HEK293T (cell line): Measurements from ENCODE around the gene CBX2.

ENCODE experiments used
- CTCF ChIA-PET: fragments of 350-600 bp; formaldehyde crosslinking; extraction: SDS; loops from one replicate; lab custom pipeline; 2021; ENCODE audit warnings: antibody characterized with exemption, inconsistent platforms; lab: Yijun Ruan, JAX
- POLR2A ChIA-PET: fragments of 350-600 bp; formaldehyde crosslinking; extraction: SDS; loops from one replicate; lab custom pipeline; 2020; ENCODE audit warnings: antibody characterized with exemption, inconsistent platforms; lab: Yijun Ruan, JAX
- DNase-seq: peaks from one replicate; pipeline ENCODE4 v3.0.0; 2012; ENCODE audit warnings: mixed read lengths; ENCODE audit errors: extremely low spot score
- ARNT ChIP-seq: fragments of 450-650 bp; IDR thresholded peaks from 2 replicates; pipeline ENCODE4 v1.6.1; 2017; ENCODE audit warnings: mild to moderate bottlenecking
- BHLHE40 ChIP-seq: fragments of 450-650 bp; IDR thresholded peaks from 2 replicates; pipeline ENCODE4 v1.6.1; 2016; ENCODE audit warnings: mild to moderate bottlenecking, moderate library complexity, borderline replicate concordance
- CTBP1 ChIP-seq: fragments of 450-650 bp; IDR thresholded peaks from 2 replicates; pipeline ENCODE4 v1.6.1; 2016; ENCODE audit warnings: borderline replicate concordance
- ELF4 ChIP-seq: fragments of 450-650 bp; IDR thresholded peaks from 2 replicates; pipeline ENCODE4 v1.6.1; 2017; ENCODE audit warnings: antibody characterized with exemption
- FOXA1 ChIP-seq: fragments of 450-650 bp; IDR thresholded peaks from 2 replicates; pipeline ENCODE4 v1.6.1; 2016; ENCODE audit warnings: mild to moderate bottlenecking
- FOXK2 ChIP-seq: fragments of 450-650 bp; IDR thresholded peaks from 2 replicates; pipeline ENCODE4 v1.6.1; 2016; ENCODE audit warnings: mild to moderate bottlenecking
- FOXM1 ChIP-seq: fragments of 450-650 bp; IDR thresholded peaks from 2 replicates; pipeline ENCODE4 v1.6.1; 2017; ENCODE audit warnings: mild to moderate bottlenecking, borderline replicate concordance
- HDGF ChIP-seq: fragments of 450-650 bp; IDR thresholded peaks from 2 replicates; pipeline ENCODE4 v1.6.1; 2017; ENCODE audit warnings: antibody characterized with exemption, borderline replicate concordance
- L3MBTL2 ChIP-seq: fragments of 450-650 bp; conservative IDR thresholded peaks from 2 replicates; pipeline ENCODE4 v1.6.1; 2016; ENCODE audit warnings: mild to moderate bottlenecking
- LEF1 ChIP-seq: fragments of 450-650 bp; IDR thresholded peaks from 2 replicates; pipeline ENCODE4 v1.6.1; 2017; ENCODE audit warnings: mild to moderate bottlenecking, borderline replicate concordance
- NFRKB ChIP-seq: fragments of 450-650 bp; IDR thresholded peaks from 2 replicates; pipeline ENCODE4 v1.6.1; 2016; ENCODE audit warnings: mild to moderate bottlenecking, moderate library complexity
- PKNOX1 ChIP-seq: fragments of 450-650 bp; IDR thresholded peaks from 2 replicates; pipeline ENCODE4 v1.6.1; 2016
- SP1 ChIP-seq: fragments of 450-650 bp; IDR thresholded peaks from 2 replicates; pipeline ENCODE4 v1.6.1; 2017
- SUZ12 ChIP-seq: fragments of 450-650 bp; IDR thresholded peaks from 2 replicates; pipeline ENCODE4 v1.6.1; 2016; ENCODE audit warnings: mild to moderate bottlenecking
- TARDBP ChIP-seq: fragments of 450-650 bp; IDR thresholded peaks from 2 replicates; pipeline ENCODE4 v1.6.1; 2016
- ZNF384 ChIP-seq: fragments of 450-650 bp; IDR thresholded peaks from 2 replicates; pipeline ENCODE4 v1.6.1; 2016

The CBX2 gene

GRCh38 chr17:79834565-79835469, 56.9 kb downstream of the CBX2 start:
- ChIA-PET CTCF (interaction anchor here (0.6 to 2.5 kb wide), 21 partner anchors 10 to 145 kb away, joined by 3 to 11 read pairs (median 4); no protein-coding TSS in a partner anchor), POLR2A (interaction anchor here (0.6 to 3.0 kb wide), 6 partner anchors 9 to 46 kb away, joined by 3 to 25 read pairs (median 4); partner anchors contain the start of gene CBX8)
- TF ChIP-seq CTBP1 (no peak), HDGF (0 out of 2 replicates have a peak, but pooled peaks have one; percentile 16), FOXM1 (peak; percentile 67; the same call in 1 of the 2 replicates)
- peak; percentile 58 for DNase-seq

GRCh38 chr17:79835470-79835899, 57.5 kb downstream of the CBX2 start:
- no peak for DNase-seq
- ChIA-PET POLR2A (interaction anchor here (0.6 to 3.0 kb wide), 6 partner anchors 10 to 46 kb away, joined by 3 to 25 read pairs (median 3); partner anchors contain the start of gene CBX8), CTCF (interaction anchor here (0.6 to 2.5 kb wide), 21 partner anchors 10 to 146 kb away, joined by 3 to 11 read pairs (median 4); no protein-coding TSS in a partner anchor)
- no peak for TF ChIP-seq ZNF384
- TF ChIP-seq TARDBP, result no peak
- TF ChIP-seq NFRKB, result no peak
- TF ChIP-seq CTBP1, result no peak
- no peak for TF ChIP-seq L3MBTL2
- TF ChIP-seq PKNOX1, result no peak
- no peak for TF ChIP-seq FOXA1

GRCh38 chr17:79835953-79836509, 58.1 kb downstream of the CBX2 start:
- TF ChIP-seq ELF4 (no peak), HDGF (no peak), SP1 (no peak), ARNT (no peak), NFRKB (no peak), LEF1 (no peak), FOXA1 (no peak), BHLHE40 (no peak), FOXM1 (no peak), PKNOX1 (no peak), ZNF384 (no peak), SUZ12 (no peak), FOXK2 (no peak), TARDBP (no peak), CTBP1 (no peak), L3MBTL2 (no peak)
- no peak for DNase-seq
- ChIA-PET CTCF (interaction anchor here (0.7 to 2.5 kb wide), 10 partner anchors 11 to 94 kb away, joined by 3 to 11 read pairs (median 4); no protein-coding TSS in a partner anchor), POLR2A (interaction anchor here (1.2 to 3.0 kb wide), 5 partner anchors 18 to 35 kb away, joined by 3 to 25 read pairs (median 5); no protein-coding TSS in a partner anchor)

GRCh38 chr17:79836510-79836971, 58.6 kb downstream of the CBX2 start:
- TF ChIP-seq TARDBP (no peak), FOXA1 (no peak), HDGF (no peak), NFRKB (no peak), ARNT (no peak), ZNF384 (no peak)
- no peak for DNase-seq
- POLR2A ChIA-PET, result interaction anchor here (1.2 to 3.0 kb wide), 4 partner anchors 19 to 35 kb away, joined by 3 to 25 read pairs (median 4); no protein-coding TSS in a partner anchor
- CTCF ChIA-PET, result interaction anchor here (0.7 to 2.5 kb wide), 3 partner anchors 24 to 95 kb away, joined by 3 to 11 read pairs (median 3); no protein-coding TSS in a partner anchor

GRCh38 chr17:79836972-79837887, 59.3 kb downstream of the CBX2 start:
- ChIA-PET POLR2A (interaction anchor here (1.0 to 3.0 kb wide), 5 partner anchors 20 to 157 kb away, joined by 3 to 25 read pairs (median 3); no protein-coding TSS in a partner anchor), CTCF (interaction anchor here (0.6 to 2.5 kb wide), 4 partner anchors 25 to 95 kb away, joined by 3 to 11 read pairs (median 3); no protein-coding TSS in a partner anchor)
- DNase-seq, result no peak
- TF ChIP-seq ARNT (no peak), SP1 (no peak), SUZ12 (no peak), PKNOX1 (no peak), L3MBTL2 (no peak), LEF1 (no peak), TARDBP (no peak), HDGF (no peak), FOXM1 (no peak), FOXA1 (no peak), ZNF384 (no peak)
